GM19328 (cell line): Measurements from ENCODE around the gene GBP4.
"Not testable (repeated sequence)": the region's sequence is repeated elsewhere in the genome, so short reads cannot be mapped to it uniquely, and the experiment has no call there.

Experiments
- ATAC-seq: cut with Tn5 transposase; IDR thresholded peaks from one replicate; pipeline ENCODE4 v1.9.1; 2021; ENCODE audit warnings: mild to moderate bottlenecking, moderate library complexity; ENCODE audit not compliant: unreplicated experiment

GBP4 gene, protein sequence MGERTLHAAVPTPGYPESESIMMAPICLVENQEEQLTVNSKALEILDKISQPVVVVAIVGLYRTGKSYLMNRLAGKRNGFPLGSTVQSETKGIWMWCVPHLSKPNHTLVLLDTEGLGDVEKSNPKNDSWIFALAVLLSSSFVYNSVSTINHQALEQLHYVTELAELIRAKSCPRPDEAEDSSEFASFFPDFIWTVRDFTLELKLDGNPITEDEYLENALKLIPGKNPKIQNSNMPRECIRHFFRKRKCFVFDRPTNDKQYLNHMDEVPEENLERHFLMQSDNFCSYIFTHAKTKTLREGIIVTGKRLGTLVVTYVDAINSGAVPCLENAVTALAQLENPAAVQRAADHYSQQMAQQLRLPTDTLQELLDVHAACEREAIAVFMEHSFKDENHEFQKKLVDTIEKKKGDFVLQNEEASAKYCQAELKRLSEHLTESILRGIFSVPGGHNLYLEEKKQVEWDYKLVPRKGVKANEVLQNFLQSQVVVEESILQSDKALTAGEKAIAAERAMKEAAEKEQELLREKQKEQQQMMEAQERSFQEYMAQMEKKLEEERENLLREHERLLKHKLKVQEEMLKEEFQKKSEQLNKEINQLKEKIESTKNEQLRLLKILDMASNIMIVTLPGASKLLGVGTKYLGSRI

GRCh38 chr1:89198491-89199072 is at the start of gene GBP4:
GBP4 (minus strand) TSS chr1:89198942; CDS start chr1:89198834, 108 bp downstream.
- ATAC-seq = peak; percentile 44

DNA sequence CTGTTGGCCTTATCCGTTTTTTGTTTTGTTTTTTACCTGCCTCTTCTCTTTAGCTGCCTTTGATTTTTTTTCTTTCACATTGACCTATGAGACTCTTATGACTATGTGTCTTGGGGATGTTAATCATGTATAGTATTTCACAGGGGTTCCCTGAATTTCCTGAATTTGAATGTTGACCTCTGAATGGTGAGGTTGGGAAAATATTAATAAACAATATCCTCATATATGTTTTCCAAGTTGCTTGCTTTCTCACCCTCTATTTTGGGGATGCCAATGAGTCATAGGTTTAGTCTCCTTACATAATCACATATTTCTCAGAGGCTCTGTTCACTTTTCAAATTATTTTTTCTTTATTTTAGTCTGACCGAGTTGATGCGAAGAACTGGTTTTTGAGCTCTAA is 44.3 kb upstream of the GBP4 start:
- ATAC-seq = no peak

DNA sequence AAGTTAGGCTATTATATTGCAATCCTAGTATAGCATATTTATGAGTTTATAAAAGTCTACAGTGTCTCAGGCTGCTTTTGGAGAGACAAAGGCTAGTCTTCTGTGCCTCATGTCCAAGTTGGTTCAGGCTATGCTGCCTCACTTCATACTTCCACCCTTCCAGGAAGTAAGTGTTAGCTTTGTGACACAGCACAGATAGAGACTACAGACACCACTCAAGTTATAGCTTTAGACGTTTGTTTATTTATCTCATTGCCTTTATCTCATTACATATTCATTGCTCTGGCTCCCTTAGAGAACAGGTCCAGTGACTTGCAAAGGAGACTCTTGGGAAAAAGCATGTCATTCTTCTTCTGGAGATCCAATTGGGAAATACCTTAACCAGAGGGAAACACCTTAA is 22.6 kb upstream of the GBP4 start:
- ATAC-seq = no peak

- ATAC-seq = not testable (repeated sequence)
These were observed 21.1 kb upstream of the GBP4 start for GRCh38 chr1:89219851-89220250.

GRCh38 chr1:89218941-89219340 is 20.2 kb upstream of the GBP4 start:
- not testable (repeated sequence) for ATAC-seq

DNA sequence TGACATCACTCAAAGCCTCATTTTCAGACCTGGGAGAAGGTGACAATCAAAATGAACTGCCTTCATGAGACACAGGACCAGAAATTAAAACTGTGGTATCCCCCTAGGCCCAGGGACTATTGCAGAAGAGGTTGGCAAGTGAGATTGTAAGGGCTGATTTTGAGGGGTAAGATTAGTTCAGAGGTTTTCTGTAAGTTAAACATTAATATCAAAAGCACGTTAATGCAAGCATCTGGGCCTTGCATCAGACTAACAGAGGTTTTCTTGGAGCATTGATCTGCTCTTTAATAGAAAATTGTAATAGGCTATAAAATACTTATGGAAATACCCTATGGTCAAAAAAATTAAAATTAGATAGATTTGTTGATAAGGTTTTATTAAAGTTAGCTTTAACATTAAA is 14.6 kb upstream of the GBP4 start:
- ATAC-seq = no peak

DNA sequence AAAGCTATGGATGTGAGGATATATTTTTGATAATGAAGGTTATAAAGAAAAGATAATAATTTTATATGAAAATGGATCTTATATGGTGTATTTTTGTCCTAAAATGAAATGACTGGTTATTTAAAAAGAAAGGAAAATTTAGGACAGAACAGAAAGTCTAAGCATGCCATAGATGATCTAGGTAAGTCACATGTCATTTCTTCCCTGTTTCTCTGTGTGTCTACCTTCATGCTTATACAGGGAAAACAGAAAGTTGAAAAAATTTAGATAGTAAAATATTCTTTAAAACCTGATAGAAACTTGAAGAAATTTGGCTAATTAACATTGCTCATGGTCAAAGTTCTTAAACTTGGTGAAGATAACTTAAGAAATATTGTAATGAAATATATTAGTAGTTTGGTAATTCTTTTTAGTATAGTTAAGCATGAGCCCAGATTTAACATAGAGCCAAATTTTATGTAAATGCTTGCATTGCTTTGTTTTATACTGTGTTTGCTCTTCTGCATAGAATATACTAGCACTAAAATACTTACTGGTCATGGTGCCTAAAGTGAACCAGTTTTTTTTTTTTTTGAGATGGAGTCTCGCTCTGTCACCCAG is 12.4 kb upstream of the GBP4 start:
- no peak for ATAC-seq

- no peak for ATAC-seq
These were observed 7.6 kb upstream of the GBP4 start for GRCh38 chr1:89206373-89206772.

- no peak for ATAC-seq
These were observed 4.4 kb upstream of the GBP4 start for GRCh38 chr1:89203166-89203565.

DNA sequence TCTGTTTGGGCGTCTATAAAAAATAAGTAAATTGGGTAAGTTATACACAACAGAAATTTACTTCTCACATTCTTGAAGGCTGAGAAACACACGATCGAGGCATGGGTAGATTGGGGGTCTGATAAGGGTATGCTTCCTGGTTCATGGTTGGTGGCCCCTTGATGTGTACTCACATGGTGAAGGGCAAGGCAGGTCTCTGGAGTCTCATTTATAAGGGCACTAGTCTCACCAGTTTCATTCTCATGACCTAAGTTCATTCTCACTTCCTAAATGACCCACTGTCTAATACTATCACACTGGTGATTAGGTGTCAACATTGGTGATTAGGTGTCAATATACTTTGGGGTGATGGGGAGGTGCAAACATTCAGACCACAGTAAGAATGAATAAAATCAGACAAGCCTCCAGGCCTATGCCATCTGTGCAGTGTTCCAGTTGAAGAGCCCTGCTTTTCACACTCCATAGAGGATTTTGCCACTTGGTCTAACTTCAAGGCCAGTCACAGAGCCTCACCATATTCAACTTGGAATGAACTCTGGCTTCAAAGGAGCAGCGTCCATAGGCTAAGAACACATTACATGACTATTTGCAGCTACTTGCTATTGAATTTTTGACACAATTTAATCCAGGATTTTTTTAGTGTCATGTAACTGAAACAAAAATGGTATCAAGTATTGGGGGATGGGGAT is 2.5 kb upstream of the GBP4 start:
- peak; percentile 51 for ATAC-seq

- no peak for ATAC-seq
These were observed 1.9 kb upstream of the GBP4 start for GRCh38 chr1:89200663-89201062.

- no peak for ATAC-seq
These were observed 836 bp upstream of the GBP4 start for GRCh38 chr1:89199525-89200031.

DNA sequence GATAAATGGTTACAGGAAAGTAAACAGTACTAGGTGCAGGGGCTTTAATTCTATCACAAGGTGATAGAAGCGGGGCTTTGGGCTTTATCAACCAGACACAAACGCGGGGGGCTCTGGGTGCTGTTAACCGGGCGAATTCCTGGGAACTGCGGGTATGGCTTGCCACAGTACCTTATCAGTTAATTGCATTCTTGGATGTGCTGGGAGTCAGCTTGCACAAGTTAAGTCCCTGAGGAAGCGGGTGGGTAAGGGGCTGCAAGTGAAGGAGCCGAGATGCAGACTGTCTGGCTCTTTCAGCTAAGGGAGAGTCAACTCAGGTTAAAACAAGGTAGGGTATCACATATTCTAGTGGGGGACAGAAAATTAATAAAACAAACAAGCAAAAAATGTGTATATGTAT is 661 bp downstream of the GBP4 start:
- no peak for ATAC-seq

GRCh38 chr1:89195476-89195875 is 3.3 kb downstream of the GBP4 start:
- no peak for ATAC-seq

DNA sequence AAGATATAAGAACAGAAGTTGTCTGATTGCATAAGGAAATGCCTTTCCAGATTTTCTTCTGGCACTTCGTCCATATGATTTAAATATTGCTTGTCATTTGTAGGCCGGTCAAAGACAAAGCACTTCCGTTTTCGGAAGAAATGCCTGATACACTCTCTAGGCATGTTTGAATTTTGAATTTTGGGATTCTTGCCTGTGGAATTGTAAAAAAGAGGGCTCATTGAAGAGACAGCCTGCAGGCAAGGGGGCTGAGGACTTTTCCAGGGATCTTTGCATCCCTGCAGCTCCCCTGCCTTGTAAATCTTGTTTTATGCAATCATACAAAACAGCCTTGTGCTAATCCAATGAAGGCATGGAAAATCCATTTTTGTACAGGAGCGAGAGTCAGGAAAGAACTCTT is 7.4 kb downstream of the GBP4 start:
- no peak for ATAC-seq

GRCh38 chr1:89190017-89190416 is 8.7 kb downstream of the GBP4 start:
- ATAC-seq = no peak

GRCh38 chr1:89179343-89179742 is 19.4 kb downstream of the GBP4 start:
- ATAC-seq = no peak

GRCh38 chr1:89176971-89177370 is 21.8 kb downstream of the GBP4 start:
- ATAC-seq = no peak

GRCh38 chr1:89175601-89176256 is 23.0 kb downstream of the GBP4 start, which contains the start of gene GBP7:
GBP7 (minus strand) TSS chr1:89176003; CDS start chr1:89171935, 4,068 bp downstream.
- no peak for ATAC-seq

DNA sequence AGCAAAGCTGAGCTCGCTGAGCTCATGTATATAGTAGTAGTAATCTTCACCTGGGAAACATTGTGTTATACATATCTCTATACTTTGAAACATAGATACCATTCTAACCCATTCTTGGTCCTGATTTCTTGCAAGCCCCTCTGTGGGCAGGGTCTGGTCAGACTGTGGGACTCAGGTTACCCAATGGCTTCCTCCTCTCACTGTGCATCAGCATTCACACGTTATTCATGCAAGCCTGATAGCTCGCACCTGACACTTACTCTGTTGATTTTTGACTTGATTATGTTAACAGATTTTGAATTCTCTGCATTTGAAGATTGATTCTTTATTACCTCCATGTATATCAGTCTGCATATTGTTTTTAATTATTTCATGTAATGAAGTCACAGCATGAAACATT is 24.3 kb downstream of the GBP4 start:
- no peak for ATAC-seq
